Heart left ventricle (tissue), 13 donors: ENCODE data around the gene ATG3.

ENCODE experiments used
- POLR2A ChIP-seq, 2 donors: fragments of 450-650 bp; IDR thresholded peaks; one replicate each; pipeline ENCODE4 v1.6.1; 2017; ENCODE audit warnings: antibody characterized with exemption in 2 of 2, mild to moderate bottlenecking in 2 of 2, moderate library complexity in 2 of 2
- TF ChIP-seq, protein P1 (sequence below), 12 donors: fragments of 200-600 bp; sonication (generic) in 4 of 12; IDR thresholded peaks; one replicate each; pipeline versions ENCODE4 v1.5.0 to v1.8.0; 2018 to 2022; ENCODE audit warnings: antibody characterized with exemption in 12 of 12, mild to moderate bottlenecking in 5 of 12
- donor health status: ischemic (EF 13 %, LVEDD 7.1; RV severe dilation, severe dysfunction).
- donor health status: DM: no; HTN: yes; CAD: no.
- donor health status: DM: no; HTN: no; CAD: no.
- donor health status: ischemic (EF 25% LVEDD 6.9; RV normal size, moderate dysfunction).
- donor health status: ischemic (EF 25% LVEDD 5.7; RV mildly dilated, moderate dysfunction).
- donor health status: ischemic (EF 35%, LVEDD 5.7; RV mildly dilated, moderate dysfunction).
- donor health status: nonischemic (EF 11% LVEDD 7.7; RV severe dilation, severe dysfunction).
- donor health status: DM: yes; HTN: yes; CAD: no.
- donor health status: PGD.
- donor health status: ischemic (EF 29% LVEDD 5.4; RV normal size, mild dysfunction).
- donor health status: nonischemic (EF 23%, LVEDD 6.1; RV moderate dilation, normal function).

DNA sequence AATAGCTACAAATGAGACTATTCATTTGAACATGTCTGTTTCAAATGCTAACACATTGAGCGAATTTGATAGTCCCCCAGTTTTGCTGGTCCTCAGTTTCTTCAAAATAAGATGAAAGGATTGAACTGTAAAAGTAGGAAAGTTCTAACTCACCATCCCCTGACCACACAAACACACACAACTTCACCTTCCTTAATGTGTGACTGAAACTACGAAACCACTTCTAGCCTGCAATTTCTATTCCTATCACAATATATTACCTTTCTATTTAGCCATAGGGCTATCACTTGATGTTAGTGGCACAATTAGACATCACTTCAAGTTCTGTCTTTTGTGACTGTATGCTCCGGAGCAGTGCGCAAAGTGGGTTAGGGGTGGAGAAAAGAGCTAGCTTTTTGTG lies 77.4 kb downstream of the ATG3 start:
- TF ChIP-seq, protein P1, sequence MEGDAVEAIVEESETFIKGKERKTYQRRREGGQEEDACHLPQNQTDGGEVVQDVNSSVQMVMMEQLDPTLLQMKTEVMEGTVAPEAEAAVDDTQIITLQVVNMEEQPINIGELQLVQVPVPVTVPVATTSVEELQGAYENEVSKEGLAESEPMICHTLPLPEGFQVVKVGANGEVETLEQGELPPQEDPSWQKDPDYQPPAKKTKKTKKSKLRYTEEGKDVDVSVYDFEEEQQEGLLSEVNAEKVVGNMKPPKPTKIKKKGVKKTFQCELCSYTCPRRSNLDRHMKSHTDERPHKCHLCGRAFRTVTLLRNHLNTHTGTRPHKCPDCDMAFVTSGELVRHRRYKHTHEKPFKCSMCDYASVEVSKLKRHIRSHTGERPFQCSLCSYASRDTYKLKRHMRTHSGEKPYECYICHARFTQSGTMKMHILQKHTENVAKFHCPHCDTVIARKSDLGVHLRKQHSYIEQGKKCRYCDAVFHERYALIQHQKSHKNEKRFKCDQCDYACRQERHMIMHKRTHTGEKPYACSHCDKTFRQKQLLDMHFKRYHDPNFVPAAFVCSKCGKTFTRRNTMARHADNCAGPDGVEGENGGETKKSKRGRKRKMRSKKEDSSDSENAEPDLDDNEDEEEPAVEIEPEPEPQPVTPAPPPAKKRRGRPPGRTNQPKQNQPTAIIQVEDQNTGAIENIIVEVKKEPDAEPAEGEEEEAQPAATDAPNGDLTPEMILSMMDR (IDR thresholded peaks at IDR 0.05), result no peak
- no peak for TF ChIP-seq POLR2A (IDR thresholded peaks at IDR 0.05)
